Measurements from ENCODE around the gene DYSF.

The DYSF gene

GRCh38 chr2:71531522-71532047, 78.2 kb downstream of the DYSF start:
- DNase-seq, result no peak

GRCh38 chr2:71532327-71532726, 79.0 kb downstream of the DYSF start:
- DNase-seq, result no peak

GRCh38 chr2:71534201-71534600, 80.8 kb downstream of the DYSF start:
- no peak for DNase-seq

- DNase-seq, result no peak
These were observed 81.5 kb downstream of the DYSF start for GRCh38 chr2:71534826-71535225.

- no peak for DNase-seq
These were observed 82.2 kb downstream of the DYSF start for GRCh38 chr2:71535526-71535925.

- no peak for DNase-seq
These were observed 82.9 kb downstream of the DYSF start for GRCh38 chr2:71536226-71536671.

GRCh38 chr2:71538241-71538640, 84.9 kb downstream of the DYSF start:
- DNase-seq, result no peak

GRCh38 chr2:71538656-71539265, 85.4 kb downstream of the DYSF start:
- DNase-seq, result no peak

- no peak for DNase-seq
These were observed 87.5 kb downstream of the DYSF start for GRCh38 chr2:71540818-71541217.

GRCh38 chr2:71544919-71545571, 91.7 kb downstream of the DYSF start:
- no peak for DNase-seq

GRCh38 chr2:71545572-71546274, 92.4 kb downstream of the DYSF start:
- DNase-seq, result no peak

GRCh38 chr2:71546275-71546638, 92.9 kb downstream of the DYSF start:
- no peak for DNase-seq

- no peak for DNase-seq
These were observed 93.5 kb downstream of the DYSF start for GRCh38 chr2:71546777-71547281.

- DNase-seq, result no peak
These were observed 94.4 kb downstream of the DYSF start for GRCh38 chr2:71547616-71548285.

- DNase-seq, result no peak
These were observed 95.5 kb downstream of the DYSF start for GRCh38 chr2:71548646-71549425.

- DNase-seq, result no peak
These were observed 97.7 kb downstream of the DYSF start for GRCh38 chr2:71550801-71551630.

- no peak for DNase-seq
These were observed 98.2 kb downstream of the DYSF start for GRCh38 chr2:71551631-71551915.

- no peak for DNase-seq
These were observed 99.0 kb downstream of the DYSF start for GRCh38 chr2:71552356-71552755.

- DNase-seq, result no peak
These were observed 99.5 kb downstream of the DYSF start for GRCh38 chr2:71552861-71553301.

GRCh38 chr2:71554028-71554705, 100.8 kb downstream of the DYSF start:
- no peak for DNase-seq

- DNase-seq, result no peak
These were observed 101.3 kb downstream of the DYSF start for GRCh38 chr2:71554706-71555056.

Data from NCI-H2029 (cell line).